ENCODE measurements around the gene PARP8.
"Not testable (repeated sequence)": the region's sequence is repeated elsewhere in the genome, so short reads cannot be mapped to it uniquely, and the experiment has no call there.

PARP8 gene

DNA sequence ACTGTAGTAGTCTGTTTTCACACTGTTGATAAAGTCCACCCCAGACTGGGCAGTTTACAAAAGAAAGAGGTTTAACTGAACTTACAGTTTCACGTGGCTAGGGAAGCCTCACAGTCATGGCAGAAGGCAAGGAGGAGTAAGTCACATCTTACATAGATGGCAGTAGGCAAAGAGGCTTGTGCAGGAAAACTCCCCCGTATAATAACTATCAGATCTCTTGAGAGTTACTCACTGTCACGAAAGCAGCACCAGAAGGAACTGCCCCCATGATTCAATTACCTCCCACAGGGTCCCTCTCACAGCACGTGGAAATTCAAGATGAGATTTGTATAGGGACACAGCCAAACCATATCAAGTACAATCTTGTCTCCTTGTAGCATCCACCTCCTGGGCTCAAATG, 21.1 kb downstream of the PARP8 start:
- DNase-seq (ENCODE audit: low spot score): no peak

GRCh38 chr5:50691399-50692016, 25.1 kb downstream of the PARP8 start:
- no peak for DNase-seq (ENCODE audit: low spot score)

GRCh38 chr5:50694027-50694590, 27.7 kb downstream of the PARP8 start:
- DNase-seq (ENCODE audit: low spot score): no peak

DNA sequence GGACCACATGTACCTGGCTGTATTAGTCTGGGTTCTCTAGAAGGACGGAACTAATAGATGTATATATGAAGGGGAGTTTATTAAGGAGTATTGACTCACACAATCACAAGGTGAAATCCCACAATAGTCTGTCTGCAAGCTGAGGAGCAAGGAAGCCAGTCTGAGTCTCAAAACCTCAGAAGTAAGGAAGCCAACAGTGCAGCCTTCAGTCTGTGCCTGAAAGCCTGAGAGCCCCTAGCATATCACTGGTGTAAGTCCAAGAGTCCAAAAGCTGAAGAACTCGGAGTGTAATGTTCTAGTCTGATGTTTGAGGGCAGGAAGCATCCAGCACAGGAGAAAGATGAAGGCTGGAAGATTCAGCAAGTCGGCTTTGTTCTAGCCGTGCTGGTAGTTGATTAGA, 28.2 kb downstream of the PARP8 start:
- not testable (repeated sequence) for DNase-seq (ENCODE audit: low spot score)

DNA sequence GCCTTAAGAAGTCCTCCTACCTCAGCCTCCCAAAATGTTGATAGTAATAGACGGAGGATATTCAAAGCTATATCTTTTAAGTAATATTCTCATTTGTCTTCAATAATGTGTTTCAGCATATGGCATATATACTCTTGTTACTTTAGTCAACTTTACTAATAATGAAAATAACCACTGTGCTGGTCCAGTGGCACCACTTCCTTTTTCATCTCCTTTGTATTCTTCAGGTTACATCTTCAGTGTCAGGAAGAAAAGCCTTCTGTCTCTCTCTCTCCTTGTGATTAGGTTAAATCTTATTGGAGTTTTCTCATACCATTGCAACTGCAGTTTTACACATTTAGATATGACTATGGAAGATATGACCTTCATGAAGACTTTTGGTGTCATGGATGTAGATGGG, 31.3 kb downstream of the PARP8 start:
- DNase-seq (ENCODE audit: low spot score): no peak

DNA sequence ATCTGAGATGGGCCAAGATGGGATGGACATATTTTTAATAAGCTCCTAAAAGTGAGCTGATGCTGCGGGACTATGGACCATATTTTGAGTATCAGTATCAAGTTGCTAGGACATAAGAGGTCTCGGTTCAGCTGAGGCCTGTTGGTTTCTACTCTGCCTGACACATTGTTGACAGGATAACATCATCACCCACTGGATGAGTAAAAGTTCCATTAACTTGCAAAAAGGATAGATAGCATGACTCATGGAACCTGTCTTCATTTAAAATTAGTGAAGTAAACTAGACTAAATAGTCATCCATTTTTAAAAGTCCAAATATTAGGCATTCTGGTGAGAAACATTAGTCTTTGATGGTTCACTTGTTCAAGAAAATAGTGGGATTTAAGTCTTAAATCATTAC, 33.3 kb downstream of the PARP8 start:
- DNase-seq (ENCODE audit: low spot score): no peak

- no peak for DNase-seq (ENCODE audit: low spot score)
These were observed 34.3 kb downstream of the PARP8 start for GRCh38 chr5:50700706-50701105.

- DNase-seq (ENCODE audit: low spot score): no peak
These were observed 36.4 kb downstream of the PARP8 start for GRCh38 chr5:50702615-50703366.

- DNase-seq (ENCODE audit: low spot score): no peak
These were observed 36.9 kb downstream of the PARP8 start for GRCh38 chr5:50703367-50703666.

DNA sequence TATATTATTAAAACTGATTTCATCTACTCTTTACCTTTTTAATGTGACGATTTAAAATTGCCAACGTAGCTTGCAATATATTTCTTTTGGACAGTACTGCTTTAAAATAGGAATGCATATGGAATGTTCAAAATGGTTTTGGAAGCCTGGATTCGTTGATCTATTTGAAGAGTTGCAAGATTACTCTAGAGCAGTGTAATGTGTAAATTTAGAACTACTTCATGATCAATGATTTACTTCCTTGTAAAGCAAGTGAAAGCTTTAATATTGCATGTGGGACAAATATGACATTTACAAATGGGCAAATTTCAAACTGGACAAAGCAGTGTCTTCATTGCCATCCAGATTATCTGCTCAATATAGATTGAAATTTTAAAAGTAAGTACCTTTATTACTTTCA, 38.3 kb downstream of the PARP8 start:
- no peak for DNase-seq (ENCODE audit: low spot score)

GRCh38 chr5:50709471-50709870, 43.0 kb downstream of the PARP8 start:
- DNase-seq (ENCODE audit: low spot score): no peak

DNA sequence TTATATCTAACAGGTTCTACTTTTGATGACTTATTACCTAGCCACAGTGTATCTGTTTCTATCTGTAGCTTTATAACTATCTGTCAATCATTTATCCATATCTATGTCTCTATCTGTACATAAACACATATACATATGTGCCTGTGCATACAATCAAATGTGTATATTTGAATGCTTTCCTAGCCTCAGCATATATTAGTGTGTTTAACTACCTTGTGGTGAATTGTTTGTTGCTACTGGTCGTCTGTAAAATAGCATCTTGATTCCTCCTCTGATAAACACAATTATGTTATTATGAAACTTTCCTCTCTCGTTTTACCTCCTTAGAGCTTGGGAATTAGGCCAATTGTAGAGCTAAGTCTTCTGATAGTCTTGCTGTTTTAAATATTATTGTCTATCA, 44.4 kb downstream of the PARP8 start:
- no peak for DNase-seq (ENCODE audit: low spot score)

- no peak for DNase-seq (ENCODE audit: low spot score)
These were observed 44.8 kb downstream of the PARP8 start for GRCh38 chr5:50711280-50711679.

- DNase-seq (ENCODE audit: low spot score): no peak
These were observed 46.0 kb downstream of the PARP8 start for GRCh38 chr5:50712479-50712878.

DNA sequence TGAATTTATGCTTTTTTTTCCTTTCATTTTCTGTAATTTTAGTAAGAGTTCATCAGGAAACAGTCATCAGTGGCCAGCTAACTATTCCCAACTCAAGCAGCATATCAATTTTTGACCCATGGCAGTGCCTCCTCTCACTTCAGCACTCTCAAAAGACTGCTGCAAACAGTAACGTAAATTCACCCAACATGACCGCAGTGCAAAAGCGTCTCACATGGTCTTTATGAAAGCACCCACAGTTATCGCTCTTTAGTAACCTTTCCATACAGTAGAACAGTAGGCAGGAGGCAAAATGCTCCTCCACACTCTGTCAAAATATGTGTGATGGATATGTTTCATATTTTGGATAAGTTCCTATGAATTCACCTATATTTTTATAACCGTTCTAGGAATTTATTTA, 48.6 kb downstream of the PARP8 start:
- DNase-seq (ENCODE audit: low spot score): no peak

DNA sequence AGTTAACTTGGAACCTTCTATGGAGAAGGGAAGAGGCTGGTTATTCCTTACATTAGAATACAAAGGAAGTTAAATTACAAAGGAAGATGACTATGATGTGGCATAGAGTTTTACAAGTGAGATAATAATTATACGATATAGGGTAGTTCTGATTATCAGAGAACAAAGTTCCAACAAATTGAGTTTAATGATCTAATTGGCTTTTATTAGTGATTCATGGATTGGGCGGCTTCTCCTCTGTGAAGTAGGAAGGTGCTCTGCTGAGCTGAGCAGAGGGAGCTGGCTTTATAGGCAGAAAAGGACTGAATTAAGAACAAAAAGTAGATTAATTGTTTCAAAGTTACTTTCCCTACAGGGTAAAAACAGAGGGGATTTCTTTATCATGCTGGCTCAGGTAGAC, 49.7 kb downstream of the PARP8 start:
- DNase-seq (ENCODE audit: low spot score): no peak

DNA sequence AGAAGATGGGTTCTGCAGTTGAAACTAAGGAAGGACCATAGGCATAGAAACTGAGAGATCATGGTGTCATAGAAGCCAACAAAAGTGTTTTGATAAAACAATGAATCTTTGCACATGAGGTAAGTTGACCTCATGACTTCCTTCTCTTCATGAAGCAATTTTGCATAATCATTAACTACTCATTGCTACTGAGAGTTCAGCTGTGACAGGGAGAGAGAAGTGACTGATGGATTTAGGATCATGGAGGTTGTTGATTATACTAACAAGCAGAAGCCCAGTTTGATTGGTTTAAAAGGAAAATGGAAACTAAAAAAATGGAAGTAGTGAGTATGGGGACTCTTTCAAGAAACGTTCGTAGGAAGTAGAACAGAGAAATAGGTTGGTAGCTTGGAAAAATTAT, 51.2 kb downstream of the PARP8 start:
- DNase-seq (ENCODE audit: low spot score): peak; percentile 30

- DNase-seq (ENCODE audit: low spot score): no peak
These were observed 53.7 kb downstream of the PARP8 start for GRCh38 chr5:50720061-50720710.

DNA sequence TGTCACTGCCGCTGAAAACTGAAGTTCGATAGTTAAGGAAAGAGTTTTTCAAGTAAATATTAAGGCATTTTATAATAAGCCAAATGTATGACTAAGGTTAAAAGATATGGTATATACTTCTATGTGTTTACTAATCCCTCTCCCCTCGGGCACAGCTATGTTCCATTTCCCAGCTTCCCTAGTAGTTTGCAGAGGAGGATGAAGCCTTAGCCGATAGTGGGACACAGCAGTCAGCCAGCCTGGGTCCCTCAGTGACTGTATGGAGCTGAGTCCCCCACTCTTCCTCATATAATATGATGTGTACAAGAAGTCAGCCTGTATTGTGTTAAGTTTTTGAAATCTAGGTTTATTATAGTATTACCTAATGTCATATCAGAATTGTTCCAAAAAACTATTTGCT, 55.8 kb downstream of the PARP8 start:
- no peak for DNase-seq (ENCODE audit: low spot score)

- no peak for DNase-seq (ENCODE audit: low spot score)
These were observed 57.8 kb downstream of the PARP8 start for GRCh38 chr5:50724262-50724661.

GRCh38 chr5:50725800-50726474, 59.5 kb downstream of the PARP8 start:
- DNase-seq (ENCODE audit: low spot score): no peak

DNA sequence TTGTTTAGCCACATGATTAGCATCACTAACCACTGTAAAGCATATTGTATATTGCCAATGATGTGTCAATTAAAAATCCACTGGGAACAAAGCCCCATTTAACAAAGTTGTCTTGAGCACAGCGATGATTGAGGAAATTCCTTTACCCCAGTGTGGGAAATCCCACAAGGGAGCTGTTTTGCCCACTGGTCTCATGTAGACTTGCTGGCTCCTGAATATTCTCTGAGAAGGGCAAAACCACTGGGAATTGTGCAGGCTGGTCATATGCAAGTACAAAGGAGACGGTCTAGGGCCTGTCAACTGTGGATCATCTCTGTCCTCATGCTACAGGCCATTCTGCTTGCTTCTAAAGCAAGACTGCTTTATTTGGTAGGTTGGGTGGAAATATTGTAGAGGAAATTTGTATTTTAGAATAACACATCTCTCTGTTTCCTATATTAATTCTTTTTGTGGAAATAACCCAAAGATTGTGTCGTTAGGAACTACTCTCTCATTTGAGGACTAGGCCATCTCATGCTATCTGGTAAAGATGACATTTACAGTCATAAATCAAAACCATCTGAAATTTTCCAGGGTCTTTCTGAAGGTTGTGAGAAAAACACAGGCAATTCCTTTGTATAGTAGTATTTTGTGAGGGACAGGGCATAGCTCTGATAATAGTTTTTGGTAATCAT, 60.2 kb downstream of the PARP8 start:
- DNase-seq (ENCODE audit: low spot score): no peak

Measured in HuH-7 (cell line).